HL-60 (cell line): Measurements from ENCODE around the gene SELP.

Source experiments
- DNase-seq, 2 experiments: peaks; one replicate each; pipeline ENCODE4 v3.0.0-alpha.2; 2010 to 2020; ENCODE audit warnings: low read depth in 1 of 2, low spot score in 1 of 2
- H3K27ac ChIP-seq: fragments of 250-450 bp; sonication (Bioruptor Pico); replicated peaks from 2 replicates; pipeline ENCODE4 v1.5.1; 2020; ENCODE audit warnings: mild to moderate bottlenecking, moderate library complexity
- H3K27me3 ChIP-seq: fragments of 250-450 bp; sonication (Bioruptor Pico); 2 replicates; pipeline ENCODE4 v1.5.1; 2021; ENCODE audit warnings: mild to moderate bottlenecking, moderate library complexity; ENCODE audit not compliant: insufficient read depth, poor library complexity, severe bottlenecking
- H3K4me3 ChIP-seq: replicated peaks from 2 replicates; pipeline ENCODE4 v1.5.1; 2011; ENCODE audit warnings: mild to moderate bottlenecking, control low read depth, low read length; ENCODE audit not compliant: insufficient read depth
- GABPA ChIP-seq: IDR thresholded peaks from 2 replicates; pipeline ENCODE4 v1.6.1; 2012; ENCODE audit warnings: low read depth
- POLR2AphosphoS5 ChIP-seq: IDR thresholded peaks from 2 replicates; pipeline ENCODE4 v1.6.1; 2012; ENCODE audit warnings: low read depth
- SPI1 ChIP-seq: IDR thresholded peaks from 2 replicates; pipeline ENCODE4 v1.6.1; 2012; ENCODE audit warnings: low read depth, mild to moderate bottlenecking, borderline replicate concordance
- TF ChIP-seq, protein P1 (sequence below): IDR thresholded peaks from one replicate; pipeline ENCODE4 v1.5.1; 2011; ENCODE audit warnings: low read length, control low read depth, inconsistent platforms; ENCODE audit not compliant: insufficient read depth
- TF ChIP-seq, protein P2 (sequence below): IDR thresholded peaks from 2 replicates; pipeline ENCODE4 v1.6.1; 2012; ENCODE audit warnings: low read depth; ENCODE audit not compliant: insufficient replicate concordance

Gene SELP

DNA sequence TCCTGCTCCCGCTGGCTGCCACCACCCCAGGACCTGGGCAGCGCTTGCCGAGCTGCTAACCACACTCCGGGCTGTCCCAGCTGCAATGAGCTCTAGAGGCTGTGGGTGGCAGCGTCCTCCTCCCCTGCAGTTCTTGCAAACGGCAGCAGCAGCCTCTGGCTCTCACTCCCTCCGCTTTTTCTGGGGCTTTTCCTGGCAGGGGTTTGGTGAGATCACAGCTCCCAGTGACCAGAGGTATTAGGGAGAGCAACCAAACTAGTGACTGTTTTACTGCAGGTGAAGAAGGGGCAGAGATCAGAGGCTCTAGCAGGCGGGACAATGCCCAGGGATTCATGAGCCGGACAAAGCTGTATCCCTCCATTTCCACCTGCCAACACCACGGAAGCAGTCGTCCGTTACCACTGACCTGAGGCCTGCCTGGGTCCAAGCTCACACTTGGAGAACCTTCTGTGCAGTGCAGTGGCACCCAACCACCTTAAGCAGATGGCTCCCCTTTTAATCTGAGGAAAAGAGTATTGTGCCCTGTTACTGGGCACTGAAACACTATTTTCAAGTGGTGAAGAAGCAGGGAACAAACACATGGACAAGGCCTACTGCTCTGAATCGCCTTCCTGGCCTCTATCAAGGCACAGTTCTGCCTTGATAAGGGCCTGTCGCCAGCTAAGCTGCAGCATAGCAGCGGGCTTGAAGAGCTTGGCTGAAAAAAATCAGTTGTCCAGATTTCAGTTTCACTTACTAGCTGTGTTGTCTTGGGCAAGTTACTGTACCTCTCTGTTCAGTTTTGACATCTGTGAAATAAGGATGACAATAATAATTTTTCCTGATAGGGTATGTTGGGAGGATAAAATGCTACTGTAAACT is 43.3 kb downstream of the SELP start, which contains the start of gene F5:
F5 (minus strand) TSS at position 87 of the 861 bp plus-strand sequence. CDS start 95 bp downstream, outside the sequence.
- peak; percentile 20 to 82 for DNase-seq

GRCh38 chr1:169586067-169586394 is 43.9 kb downstream of the SELP start:
- TF ChIP-seq SPI1, result no peak
- no peak for TF ChIP-seq GABPA
- TF ChIP-seq POLR2AphosphoS5, result no peak
- TF ChIP-seq, protein P1, sequence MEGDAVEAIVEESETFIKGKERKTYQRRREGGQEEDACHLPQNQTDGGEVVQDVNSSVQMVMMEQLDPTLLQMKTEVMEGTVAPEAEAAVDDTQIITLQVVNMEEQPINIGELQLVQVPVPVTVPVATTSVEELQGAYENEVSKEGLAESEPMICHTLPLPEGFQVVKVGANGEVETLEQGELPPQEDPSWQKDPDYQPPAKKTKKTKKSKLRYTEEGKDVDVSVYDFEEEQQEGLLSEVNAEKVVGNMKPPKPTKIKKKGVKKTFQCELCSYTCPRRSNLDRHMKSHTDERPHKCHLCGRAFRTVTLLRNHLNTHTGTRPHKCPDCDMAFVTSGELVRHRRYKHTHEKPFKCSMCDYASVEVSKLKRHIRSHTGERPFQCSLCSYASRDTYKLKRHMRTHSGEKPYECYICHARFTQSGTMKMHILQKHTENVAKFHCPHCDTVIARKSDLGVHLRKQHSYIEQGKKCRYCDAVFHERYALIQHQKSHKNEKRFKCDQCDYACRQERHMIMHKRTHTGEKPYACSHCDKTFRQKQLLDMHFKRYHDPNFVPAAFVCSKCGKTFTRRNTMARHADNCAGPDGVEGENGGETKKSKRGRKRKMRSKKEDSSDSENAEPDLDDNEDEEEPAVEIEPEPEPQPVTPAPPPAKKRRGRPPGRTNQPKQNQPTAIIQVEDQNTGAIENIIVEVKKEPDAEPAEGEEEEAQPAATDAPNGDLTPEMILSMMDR, result no peak
- TF ChIP-seq, protein P2, sequence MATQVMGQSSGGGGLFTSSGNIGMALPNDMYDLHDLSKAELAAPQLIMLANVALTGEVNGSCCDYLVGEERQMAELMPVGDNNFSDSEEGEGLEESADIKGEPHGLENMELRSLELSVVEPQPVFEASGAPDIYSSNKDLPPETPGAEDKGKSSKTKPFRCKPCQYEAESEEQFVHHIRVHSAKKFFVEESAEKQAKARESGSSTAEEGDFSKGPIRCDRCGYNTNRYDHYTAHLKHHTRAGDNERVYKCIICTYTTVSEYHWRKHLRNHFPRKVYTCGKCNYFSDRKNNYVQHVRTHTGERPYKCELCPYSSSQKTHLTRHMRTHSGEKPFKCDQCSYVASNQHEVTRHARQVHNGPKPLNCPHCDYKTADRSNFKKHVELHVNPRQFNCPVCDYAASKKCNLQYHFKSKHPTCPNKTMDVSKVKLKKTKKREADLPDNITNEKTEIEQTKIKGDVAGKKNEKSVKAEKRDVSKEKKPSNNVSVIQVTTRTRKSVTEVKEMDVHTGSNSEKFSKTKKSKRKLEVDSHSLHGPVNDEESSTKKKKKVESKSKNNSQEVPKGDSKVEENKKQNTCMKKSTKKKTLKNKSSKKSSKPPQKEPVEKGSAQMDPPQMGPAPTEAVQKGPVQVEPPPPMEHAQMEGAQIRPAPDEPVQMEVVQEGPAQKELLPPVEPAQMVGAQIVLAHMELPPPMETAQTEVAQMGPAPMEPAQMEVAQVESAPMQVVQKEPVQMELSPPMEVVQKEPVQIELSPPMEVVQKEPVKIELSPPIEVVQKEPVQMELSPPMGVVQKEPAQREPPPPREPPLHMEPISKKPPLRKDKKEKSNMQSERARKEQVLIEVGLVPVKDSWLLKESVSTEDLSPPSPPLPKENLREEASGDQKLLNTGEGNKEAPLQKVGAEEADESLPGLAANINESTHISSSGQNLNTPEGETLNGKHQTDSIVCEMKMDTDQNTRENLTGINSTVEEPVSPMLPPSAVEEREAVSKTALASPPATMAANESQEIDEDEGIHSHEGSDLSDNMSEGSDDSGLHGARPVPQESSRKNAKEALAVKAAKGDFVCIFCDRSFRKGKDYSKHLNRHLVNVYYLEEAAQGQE, result no peak
- Histone ChIP-seq H3K27ac (no peak overlapping the region), H3K27me3 (peaks cover 2% of the 10 kb centered on the region), H3K4me3 (peak overlapping the region; percentile 37)
- no peak for DNase-seq

More for the DNA sequence above, 43.3 kb downstream of the SELP start, which contains the start of gene F5:
- TF ChIP-seq, protein P1, result peak; percentile 65
- TF ChIP-seq, protein P2, result no peak
- peak within 1 kb of the TSS; percentile 37 for H3K4me3 ChIP-seq
- H3K27me3 ChIP-seq, result peaks cover 2% of the 10 kb centered on the region
- no peak within 1 kb of the TSS for H3K27ac ChIP-seq

- no peak overlapping the region for H3K27ac ChIP-seq
- TF ChIP-seq, protein P2, result no peak
- TF ChIP-seq, protein P1, result no peak
- TF ChIP-seq GABPA (no peak), POLR2AphosphoS5 (no peak), SPI1 (peak; percentile 87)
- DNase-seq, result no peak
- H3K4me3 ChIP-seq, result peak overlapping the region; percentile 17; the same call in 1 of the 2 replicates
- peaks cover 2% of the 10 kb centered on the region for H3K27me3 ChIP-seq
Observed at GRCh38 chr1:169585181-169585580, 44.7 kb downstream of the SELP start.
